ENCODE results near the gene PADI2.

- TF ChIP-seq CTCF (IDR thresholded peaks at IDR 0.05): no peak
- no peak for TF ChIP-seq POLR2A (IDR thresholded peaks at IDR 0.05)
These were observed 49.0 kb upstream of the PADI2 start for GRCh38 chr1:17168091-17168876.

Data from tibial nerve (tissue), 3 donors.